Measurements from ENCODE around the gene CTSO. TPM values are rescaled to one million over a fixed set of nuclear protein-coding genes. Genes with fewer than 3 reads are reported as not detected.

The CTSO gene, protein sequence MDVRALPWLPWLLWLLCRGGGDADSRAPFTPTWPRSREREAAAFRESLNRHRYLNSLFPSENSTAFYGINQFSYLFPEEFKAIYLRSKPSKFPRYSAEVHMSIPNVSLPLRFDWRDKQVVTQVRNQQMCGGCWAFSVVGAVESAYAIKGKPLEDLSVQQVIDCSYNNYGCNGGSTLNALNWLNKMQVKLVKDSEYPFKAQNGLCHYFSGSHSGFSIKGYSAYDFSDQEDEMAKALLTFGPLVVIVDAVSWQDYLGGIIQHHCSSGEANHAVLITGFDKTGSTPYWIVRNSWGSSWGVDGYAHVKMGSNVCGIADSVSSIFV
- total RNA-seq (1 to 10 TPM; 3.7 to 3.8 TPM), total RNA-seq (2.7 to 67.2 (median 22.5) reads per million in 172 experiments)
- polyA plus RNA-seq (2013, experiment 1 of 2), result 23.6 TPM
- 17.8 TPM for polyA plus RNA-seq (2013, experiment 2 of 2)

DNA sequence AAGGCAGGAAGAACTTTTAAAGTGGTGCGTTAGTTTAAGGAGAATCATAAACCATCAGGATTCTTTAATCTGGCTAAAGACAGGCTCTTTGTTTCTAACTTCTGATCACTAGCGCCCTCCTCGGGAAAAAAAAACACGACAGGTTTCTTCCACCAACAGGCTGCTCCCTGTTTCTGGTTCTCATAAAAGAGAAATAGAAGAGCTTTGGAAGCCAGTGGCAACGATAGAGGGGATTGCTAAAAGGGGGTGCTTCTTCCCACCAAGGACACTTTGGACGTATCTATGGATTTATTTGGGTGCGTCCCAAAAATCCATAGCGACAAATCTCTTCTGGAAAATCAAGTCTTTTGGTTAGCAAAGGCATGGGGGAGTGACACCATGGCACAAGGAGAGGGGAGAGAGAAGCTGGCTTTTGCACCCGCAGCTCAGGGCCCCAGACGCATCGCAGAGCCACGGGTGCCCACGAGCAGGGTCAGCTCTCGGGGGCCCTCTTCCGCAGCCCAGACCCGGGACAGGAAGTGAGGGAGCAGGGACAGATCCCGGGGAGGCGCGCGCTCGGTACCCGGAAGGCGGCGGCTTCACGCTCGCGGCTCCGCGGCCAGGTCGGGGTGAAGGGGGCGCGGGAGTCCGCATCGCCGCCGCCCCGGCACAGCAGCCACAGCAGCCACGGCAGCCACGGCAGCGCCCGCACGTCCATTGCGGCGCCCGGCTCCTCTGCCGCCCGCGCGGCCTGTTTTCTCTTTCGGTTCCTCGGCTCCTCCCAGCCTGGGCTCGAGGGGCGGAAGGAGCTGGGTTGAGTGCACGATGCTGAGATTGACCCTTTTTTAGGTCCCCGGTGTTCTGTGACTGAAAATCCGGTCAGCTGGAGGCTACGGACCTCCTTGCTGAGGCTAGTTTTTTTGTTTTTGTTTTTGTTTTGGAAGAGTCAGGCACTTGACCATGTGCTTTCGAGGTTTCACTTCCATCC lies at the start of gene CTSO:
Gene CTSO (minus strand): TSS at position 716 of the 967 bp plus-strand sequence. CDS start 19 bp downstream, at position 697.
- Mint-ChIP-seq H3K27ac (peak within 1 kb of the TSS; percentile 96), H3K27me3 (peaks cover 9% of the 10 kb centered on the region), H3K36me3 (ENCODE audit: low read depth) (peaks cover 4% of the 10 kb centered on the region), H3K9me3 (no peaks in the 10 kb centered on the region), H3K4me1 (ENCODE audit: low read depth) (peaks cover 38% of the 10 kb centered on the region), H3K4me3 (peak within 1 kb of the TSS; percentile 97)
- no peaks in the 10 kb centered on the region for H3K36me3 ChIP-seq (ENCODE audit: insufficient read depth, low read length)
- peak within 1 kb of the TSS; percentile 79 to 90 for H3K27ac ChIP-seq (ENCODE audit: low read depth in 1 of 2, low read length in 2 of 2)
- TF ChIP-seq, protein P1, sequence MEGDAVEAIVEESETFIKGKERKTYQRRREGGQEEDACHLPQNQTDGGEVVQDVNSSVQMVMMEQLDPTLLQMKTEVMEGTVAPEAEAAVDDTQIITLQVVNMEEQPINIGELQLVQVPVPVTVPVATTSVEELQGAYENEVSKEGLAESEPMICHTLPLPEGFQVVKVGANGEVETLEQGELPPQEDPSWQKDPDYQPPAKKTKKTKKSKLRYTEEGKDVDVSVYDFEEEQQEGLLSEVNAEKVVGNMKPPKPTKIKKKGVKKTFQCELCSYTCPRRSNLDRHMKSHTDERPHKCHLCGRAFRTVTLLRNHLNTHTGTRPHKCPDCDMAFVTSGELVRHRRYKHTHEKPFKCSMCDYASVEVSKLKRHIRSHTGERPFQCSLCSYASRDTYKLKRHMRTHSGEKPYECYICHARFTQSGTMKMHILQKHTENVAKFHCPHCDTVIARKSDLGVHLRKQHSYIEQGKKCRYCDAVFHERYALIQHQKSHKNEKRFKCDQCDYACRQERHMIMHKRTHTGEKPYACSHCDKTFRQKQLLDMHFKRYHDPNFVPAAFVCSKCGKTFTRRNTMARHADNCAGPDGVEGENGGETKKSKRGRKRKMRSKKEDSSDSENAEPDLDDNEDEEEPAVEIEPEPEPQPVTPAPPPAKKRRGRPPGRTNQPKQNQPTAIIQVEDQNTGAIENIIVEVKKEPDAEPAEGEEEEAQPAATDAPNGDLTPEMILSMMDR (IDR thresholded peaks at IDR 0.05), result peak; percentile 82
- H3K9me3 ChIP-seq (ENCODE audit: control insufficient read depth in 1 of 2, insufficient read depth in 1 of 2, low read length in 2 of 2), result no peaks in the 10 kb centered on the region
- peak within 1 kb of the TSS; percentile 83 for H3K4me3 ChIP-seq (ENCODE audit: low read length)
- peak; percentile 43 to 84 (median 60) for DNase-seq
- CTCF ChIA-PET, result interaction anchor here (1.5 kb wide), 1 partner anchor 10 kb away, joined by 6 read pairs; no protein-coding TSS in a partner anchor
- no peaks in the 10 kb centered on the region for H3K27me3 ChIP-seq (ENCODE audit: control insufficient read depth in 1 of 2, insufficient read depth in 2 of 2, low read length in 2 of 2)
- intact Hi-C loops (cut with DNase I, micrococcal nuclease), result loop anchor here (2.0 to 10.0 kb wide), 7 partner anchors 139 to 1401 kb away; partner anchors contain the start of genes MAP9 (in 1 of the 2) and PLRG1 (in 1 of the 2)
- peak; percentile 87 for ATAC-seq (ENCODE audit: poor library complexity)
- POLR2A ChIA-PET, result interaction anchor here (0.6 to 3.1 kb wide), 7 partner anchors 9 to 1404 kb away, joined by 3 to 16 read pairs (median 4); partner anchors contain the start of gene PLRG1
- peaks cover 9% of the 10 kb centered on the region for H3K4me1 ChIP-seq (ENCODE audit: insufficient read depth, low read length)

DNA sequence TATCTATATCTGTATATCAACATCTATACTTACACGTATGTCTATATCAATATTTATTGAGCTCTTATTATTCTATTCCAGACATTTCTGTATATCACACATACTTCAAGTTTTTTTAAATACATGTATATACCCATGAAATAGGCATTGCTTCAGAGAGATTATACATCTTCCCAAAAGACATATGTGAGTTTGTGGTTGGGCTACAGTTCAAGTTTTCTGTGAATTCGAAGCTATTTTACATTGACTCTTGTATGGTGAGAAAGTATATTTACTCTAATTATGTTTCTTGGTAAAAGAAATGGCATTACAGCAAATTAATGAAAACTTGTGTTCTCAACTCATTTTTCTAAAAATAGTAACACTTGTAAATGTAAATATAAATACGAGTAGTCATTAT lies 46.8 kb upstream of the CTSO start:
- no peak overlapping the region for H3K27ac ChIP-seq (ENCODE audit: low read depth in 1 of 2, low read length in 2 of 2)
- intact Hi-C loops (cut with DNase I, micrococcal nuclease), result no loop called here
- Mint-ChIP-seq H3K27me3 (peaks cover 15% of the 10 kb centered on the region), H3K4me1 (ENCODE audit: low read depth) (no peaks in the 10 kb centered on the region), H3K4me3 (no peak overlapping the region), H3K36me3 (ENCODE audit: low read depth) (no peaks in the 10 kb centered on the region), H3K9me3 (peaks cover 2% of the 10 kb centered on the region), H3K27ac (no peak overlapping the region)
- ChIA-PET CTCF (no interaction called here), POLR2A (no interaction called here)
- no peaks in the 10 kb centered on the region for H3K36me3 ChIP-seq (ENCODE audit: insufficient read depth, low read length)
- H3K4me1 ChIP-seq (ENCODE audit: insufficient read depth, low read length), result no peaks in the 10 kb centered on the region
- no peak for ATAC-seq (ENCODE audit: poor library complexity)
- peaks cover 0 to 8% of the 10 kb centered on the region in 2 experiments for H3K9me3 ChIP-seq (ENCODE audit: control insufficient read depth in 1 of 2, insufficient read depth in 1 of 2, low read length in 2 of 2)
- no peak overlapping the region for H3K4me3 ChIP-seq (ENCODE audit: low read length)
- DNase-seq, result no peak
- TF ChIP-seq, protein P1 (IDR thresholded peaks at IDR 0.05), result no peak
- peaks cover 0 to 4% of the 10 kb centered on the region in 2 experiments for H3K27me3 ChIP-seq (ENCODE audit: control insufficient read depth in 1 of 2, insufficient read depth in 2 of 2, low read length in 2 of 2)

DNA sequence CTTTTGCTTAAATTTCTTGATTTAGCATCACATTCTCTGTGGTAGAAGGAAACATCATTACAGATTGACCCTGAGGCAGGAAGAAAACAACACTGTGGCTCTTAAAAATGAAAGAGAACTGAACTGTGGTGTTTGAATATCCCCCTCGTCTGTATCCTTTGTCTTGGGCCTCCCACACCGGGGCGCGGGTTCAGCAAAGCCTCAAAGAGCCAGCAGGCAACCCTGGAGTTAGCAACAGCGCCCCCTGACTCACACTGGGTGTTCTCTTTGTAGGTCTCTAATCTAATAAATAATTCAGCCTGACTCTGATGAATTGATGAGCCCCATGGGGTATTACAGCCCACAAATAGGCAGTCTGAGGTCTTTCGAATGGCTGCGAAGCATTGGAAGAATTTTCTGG lies 46.1 kb upstream of the CTSO start:
- intact Hi-C loops (cut with DNase I, micrococcal nuclease), result no loop called here
- peaks cover 0 to 8% of the 10 kb centered on the region in 2 experiments for H3K9me3 ChIP-seq (ENCODE audit: control insufficient read depth in 1 of 2, insufficient read depth in 1 of 2, low read length in 2 of 2)
- TF ChIP-seq, protein P1 (IDR thresholded peaks at IDR 0.05), result no peak
- no peak overlapping the region for H3K27ac Mint-ChIP-seq
- no peaks in the 10 kb centered on the region for H3K36me3 Mint-ChIP-seq (ENCODE audit: low read depth)
- no peak overlapping the region for H3K4me3 Mint-ChIP-seq
- H3K4me1 Mint-ChIP-seq (ENCODE audit: low read depth), result no peaks in the 10 kb centered on the region
- ChIA-PET CTCF (no interaction called here), POLR2A (no interaction called here)
- no peak overlapping the region for H3K27ac ChIP-seq (ENCODE audit: low read depth in 1 of 2, low read length in 2 of 2)
- peaks cover 0 to 4% of the 10 kb centered on the region in 2 experiments for H3K27me3 ChIP-seq (ENCODE audit: control insufficient read depth in 1 of 2, insufficient read depth in 2 of 2, low read length in 2 of 2)
- no peaks in the 10 kb centered on the region for H3K36me3 ChIP-seq (ENCODE audit: insufficient read depth, low read length)
- no peak for ATAC-seq (ENCODE audit: poor library complexity)
- H3K4me1 ChIP-seq (ENCODE audit: insufficient read depth, low read length), result no peaks in the 10 kb centered on the region
- no peak for DNase-seq
- H3K4me3 ChIP-seq (ENCODE audit: low read length), result no peak overlapping the region
- peaks cover 2% of the 10 kb centered on the region for H3K9me3 Mint-ChIP-seq
- H3K27me3 Mint-ChIP-seq, result peaks cover 19% of the 10 kb centered on the region
